HG02610 (cell line): ENCODE results near the gene SLC36A3.
"Not testable (repeated sequence)": the region's sequence is repeated elsewhere in the genome, so short reads cannot be mapped to it uniquely, and the experiment has no call there.

ENCODE experiments used
- ATAC-seq: cut with Tn5 transposase; IDR thresholded peaks from one replicate; pipeline ENCODE4 v1.9.1; 2021; ENCODE audit warnings: mild to moderate bottlenecking, moderate library complexity; ENCODE audit not compliant: unreplicated experiment

Gene SLC36A3

DNA sequence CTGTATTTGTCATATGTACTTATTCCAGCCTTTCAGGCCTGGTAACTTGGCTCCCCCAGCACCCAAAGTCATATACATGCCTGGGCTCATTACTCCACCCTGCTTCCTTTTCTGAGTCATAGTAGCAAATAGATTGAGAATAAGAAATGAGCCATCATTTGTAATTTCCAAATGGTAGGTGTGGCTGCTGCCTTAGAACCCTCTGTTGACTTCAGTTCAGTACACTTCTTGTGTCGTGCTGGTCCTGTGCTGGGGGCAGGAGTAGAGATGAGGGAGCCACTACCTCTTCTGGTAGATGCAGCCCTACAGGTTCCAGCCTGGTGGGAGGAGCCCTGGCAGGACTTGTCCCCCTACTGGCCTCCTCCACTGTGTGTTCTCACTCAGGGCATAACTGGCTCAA is 39.5 kb downstream of the SLC36A3 start:
- ATAC-seq, result peak; percentile 91

DNA sequence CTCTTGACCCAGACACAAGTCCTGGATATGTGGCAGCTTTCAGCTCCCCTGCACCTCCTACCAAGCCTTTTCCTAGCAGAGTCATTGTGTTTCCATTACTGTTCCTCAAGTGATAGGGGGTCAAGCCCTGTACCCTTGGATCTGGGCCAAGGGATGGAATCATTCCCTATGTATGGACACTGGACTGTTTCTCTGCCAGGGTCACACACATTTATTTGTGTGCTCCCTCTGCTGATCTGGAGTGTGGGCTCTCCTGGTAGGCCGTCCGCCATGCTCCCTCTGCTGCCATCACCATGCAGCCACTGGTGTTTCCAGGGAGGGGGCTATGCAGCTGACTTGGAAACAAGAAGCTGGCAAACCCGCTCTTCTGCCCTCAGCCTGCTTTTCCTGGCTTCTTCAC is 41.0 kb downstream of the SLC36A3 start:
- no peak for ATAC-seq

DNA sequence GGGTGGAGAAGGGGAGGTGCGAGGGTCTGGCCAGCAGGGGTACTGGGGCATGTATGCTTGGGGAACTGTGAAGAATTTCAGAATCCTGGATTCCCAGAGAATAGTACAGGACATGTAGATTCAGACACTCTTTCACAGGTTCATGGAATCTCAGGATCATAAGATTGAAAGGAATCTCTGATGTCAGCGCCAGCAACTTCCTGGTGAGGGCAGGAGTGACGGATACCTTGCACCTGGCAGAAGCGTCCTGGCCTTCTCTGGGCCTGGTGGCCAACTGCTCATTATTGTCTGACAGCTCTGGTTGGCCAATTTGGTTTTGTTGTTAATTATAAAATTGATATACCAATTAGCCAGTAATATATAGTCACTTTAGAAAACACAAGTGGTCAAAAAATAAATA is 43.6 kb downstream of the SLC36A3 start:
- ATAC-seq, result no peak

DNA sequence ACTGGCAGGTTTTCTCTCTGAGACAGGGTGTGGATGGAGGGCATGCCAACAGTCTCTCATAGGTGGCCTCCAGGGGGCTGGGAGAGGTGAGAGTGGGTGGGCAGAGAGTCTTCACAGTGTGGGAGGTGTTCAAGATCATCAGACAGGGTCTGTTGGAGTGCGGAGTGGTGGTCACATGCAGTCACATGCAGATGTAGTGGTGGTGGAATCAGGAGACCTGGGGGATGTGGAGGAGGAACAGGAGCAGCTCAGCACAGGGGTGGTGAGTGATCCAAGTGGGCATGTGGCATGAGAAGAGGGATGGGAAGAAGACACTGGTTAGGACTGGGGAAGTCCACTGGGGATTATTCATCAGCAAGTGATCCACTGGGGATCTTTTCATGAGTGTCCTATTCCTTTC is 44.8 kb downstream of the SLC36A3 start:
- no peak for ATAC-seq

DNA sequence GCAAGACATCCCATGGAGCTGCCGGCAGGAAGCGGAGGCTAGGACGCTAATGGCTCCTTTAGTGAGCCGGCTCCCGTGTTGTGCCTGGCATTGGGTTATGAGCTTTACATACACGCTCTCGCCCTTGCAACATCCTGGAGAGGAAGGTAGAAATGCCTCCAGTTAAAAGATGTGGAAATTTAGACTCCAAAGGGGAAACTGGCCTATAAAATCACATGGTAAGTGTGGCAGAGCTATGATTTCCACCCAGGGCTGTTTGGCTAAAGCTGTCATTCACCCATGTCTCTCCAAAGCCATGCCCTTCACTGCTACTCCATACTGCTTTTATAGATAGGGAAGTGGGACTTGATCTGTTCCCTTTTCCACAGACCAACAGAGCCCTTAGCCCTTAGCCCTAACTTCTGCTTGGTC is 45.4 kb downstream of the SLC36A3 start:
- ATAC-seq, result no peak

DNA sequence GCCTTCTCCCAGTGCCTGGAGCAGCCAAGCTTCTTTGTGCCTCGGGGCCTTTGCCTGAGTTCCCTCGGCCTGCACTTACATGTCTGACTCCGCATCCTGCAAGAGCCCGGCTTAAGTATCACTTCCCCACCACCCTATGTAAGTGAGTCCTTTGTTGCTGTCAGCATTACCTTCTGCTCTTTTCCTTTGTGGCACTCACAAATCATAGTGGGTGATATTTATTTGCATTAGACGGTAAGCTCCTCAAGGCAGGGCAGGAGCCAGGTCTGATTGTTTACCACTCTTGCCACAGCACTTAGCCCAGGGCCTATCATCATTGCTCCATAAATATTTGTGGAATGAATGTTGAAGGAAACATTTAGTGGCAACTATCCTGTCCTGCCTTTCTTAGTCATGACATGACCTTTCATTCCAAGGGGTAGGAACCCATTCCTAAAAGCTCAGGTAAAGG is 45.8 kb downstream of the SLC36A3 start:
- peak; percentile 25 for ATAC-seq

DNA sequence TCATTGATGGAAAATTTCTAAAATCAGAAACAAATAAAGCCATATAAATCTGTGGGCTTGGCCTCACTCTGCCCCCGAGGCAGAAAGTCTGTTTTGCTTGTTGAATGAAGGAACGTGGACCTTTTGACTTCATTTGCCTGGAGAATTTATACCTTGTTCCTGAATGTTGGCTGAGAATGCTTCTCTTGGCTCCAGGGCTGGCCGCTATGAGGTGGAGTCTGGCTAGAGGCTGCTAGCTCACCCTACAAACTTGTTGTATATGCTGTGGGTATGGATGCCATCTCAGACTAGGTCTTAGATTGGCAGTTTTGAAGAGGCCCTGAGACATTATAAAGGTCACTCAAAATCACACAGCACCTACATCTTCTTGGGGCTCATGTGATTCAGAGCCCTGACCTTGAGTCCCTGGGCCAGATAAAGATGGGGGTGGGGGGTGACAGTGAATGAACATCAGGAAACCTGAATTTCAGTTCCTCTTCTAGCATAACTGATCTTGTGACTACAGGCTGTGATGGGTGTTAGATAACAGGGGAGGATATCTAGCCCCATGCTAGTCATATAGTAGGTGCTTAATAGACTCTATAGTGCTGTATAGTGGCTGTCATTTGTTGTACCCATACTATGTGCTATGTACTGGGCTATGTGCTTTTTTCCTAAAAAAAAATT is 47.8 kb downstream of the SLC36A3 start:
- ATAC-seq, result peak; percentile 38

DNA sequence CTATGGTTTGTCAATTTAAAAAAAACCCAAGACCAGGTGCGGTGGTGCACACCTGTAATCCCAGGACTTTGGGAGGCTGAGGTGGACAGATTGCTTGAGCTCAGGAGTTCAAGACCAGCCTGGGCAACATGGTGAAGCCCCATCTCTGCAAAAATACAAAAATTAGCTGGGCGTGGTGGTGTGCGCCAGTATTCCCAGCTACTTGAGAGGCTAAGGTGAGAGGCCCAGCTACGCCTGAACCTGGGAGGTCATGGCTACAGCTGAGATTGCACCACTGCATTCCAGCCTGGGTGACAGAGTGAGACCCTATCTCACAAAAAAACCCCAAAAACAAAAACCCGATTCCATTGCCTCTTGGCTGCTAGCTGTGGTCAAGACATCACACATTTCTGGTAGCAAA is 48.6 kb downstream of the SLC36A3 start:
- ATAC-seq, result not testable (repeated sequence)

DNA sequence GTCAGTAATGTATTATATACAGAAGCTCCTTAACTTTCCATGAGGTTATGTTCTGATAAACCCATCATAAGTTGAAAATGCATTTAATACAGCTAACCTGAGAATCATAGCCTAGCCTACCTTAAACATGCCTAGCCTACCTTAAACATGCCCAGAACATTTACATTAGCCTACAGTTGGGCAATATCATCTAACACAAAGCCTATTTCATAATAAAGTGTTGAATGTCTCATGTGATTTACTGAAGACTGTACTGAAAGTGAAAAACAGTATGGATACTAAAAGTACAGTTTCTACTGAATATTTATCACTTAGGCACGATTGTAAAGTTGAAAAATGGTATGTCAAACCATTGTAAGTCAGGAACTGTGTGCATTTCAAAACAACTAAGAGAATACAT is 49.0 kb downstream of the SLC36A3 start:
- no peak for ATAC-seq

DNA sequence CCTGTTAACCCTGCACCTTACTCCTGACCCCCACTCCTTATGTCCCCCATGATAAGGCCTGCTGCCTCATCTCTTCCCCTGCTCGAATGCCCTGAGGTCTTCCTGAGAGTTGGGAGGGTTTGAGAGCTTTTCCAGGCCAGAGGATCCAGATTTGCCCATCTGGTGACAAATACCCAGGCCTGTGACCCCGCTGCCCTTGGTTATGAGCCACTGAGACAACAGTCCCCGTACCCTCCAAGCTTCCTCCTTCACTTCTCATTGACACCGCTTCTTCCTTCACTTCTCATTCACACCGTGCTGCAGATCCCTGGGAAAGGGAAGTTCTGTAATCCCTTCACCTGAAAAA is 50.0 kb downstream of the SLC36A3 start:
- no peak for ATAC-seq

DNA sequence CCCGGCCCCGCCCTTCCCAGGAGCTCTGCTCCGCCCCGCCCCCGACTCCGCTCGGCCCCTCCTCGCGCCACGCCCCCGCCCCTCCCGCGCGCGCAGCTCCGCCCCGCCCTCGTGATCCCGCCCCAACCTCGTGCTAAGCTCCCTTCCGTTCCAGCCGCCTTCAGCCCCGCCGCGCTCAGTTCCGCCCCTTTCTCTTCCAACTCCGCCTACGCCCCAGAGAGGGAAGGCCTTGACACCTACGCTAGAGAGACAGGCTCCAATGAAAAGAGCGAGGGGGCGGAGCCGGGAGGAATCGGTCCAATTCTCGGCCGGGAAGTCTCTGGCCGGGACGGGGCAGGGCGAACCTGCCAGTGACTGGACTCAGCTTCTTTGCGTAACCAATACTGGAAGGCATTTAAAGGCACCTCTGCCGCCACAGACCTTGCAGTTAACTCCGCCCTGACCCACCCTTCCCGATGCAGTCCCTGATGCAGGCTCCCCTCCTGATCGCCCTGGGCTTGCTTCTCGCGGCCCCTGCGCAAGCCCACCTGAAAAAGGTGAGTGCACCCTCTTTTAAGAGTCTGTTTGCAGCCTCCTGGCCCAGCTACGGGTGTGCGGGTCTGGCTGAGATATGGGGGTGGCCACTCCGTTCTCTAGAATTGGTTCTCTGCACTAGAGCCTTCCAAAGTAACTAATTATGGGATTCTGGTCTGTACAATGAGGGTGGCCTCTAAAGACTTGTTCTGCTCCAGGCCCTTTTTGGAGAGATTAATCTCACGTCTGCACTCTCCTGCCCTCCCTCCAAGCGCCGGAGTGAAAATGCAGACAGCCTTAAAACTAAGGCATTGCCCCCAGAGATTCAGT is 50.6 kb downstream of the SLC36A3 start, which contains the start of gene GM2A:
TSS of gene GM2A (plus strand) at position 424 of the 843 bp plus-strand sequence. CDS start at position 456, 32 bp downstream.
- ATAC-seq, result peak; percentile 84

DNA sequence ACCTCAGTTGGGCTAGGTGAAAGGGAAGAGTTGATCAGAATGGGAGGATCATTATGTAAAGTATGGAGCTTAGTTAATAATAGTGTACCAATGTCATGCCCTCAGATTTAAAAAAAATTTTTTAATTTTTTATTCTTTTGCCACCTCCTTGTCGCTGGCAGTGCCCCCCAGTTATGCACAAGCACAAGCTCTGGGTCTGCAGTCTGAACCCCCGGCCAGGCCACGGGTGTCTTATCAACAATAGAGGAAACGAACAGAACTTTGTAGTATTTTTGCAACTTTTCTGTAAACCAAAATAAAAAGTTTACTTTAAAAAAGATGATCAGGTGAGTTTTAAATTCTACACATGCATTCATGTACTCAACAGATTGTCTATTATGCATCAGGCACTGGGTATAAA is 51.9 kb downstream of the SLC36A3 start:
- no peak for ATAC-seq

DNA sequence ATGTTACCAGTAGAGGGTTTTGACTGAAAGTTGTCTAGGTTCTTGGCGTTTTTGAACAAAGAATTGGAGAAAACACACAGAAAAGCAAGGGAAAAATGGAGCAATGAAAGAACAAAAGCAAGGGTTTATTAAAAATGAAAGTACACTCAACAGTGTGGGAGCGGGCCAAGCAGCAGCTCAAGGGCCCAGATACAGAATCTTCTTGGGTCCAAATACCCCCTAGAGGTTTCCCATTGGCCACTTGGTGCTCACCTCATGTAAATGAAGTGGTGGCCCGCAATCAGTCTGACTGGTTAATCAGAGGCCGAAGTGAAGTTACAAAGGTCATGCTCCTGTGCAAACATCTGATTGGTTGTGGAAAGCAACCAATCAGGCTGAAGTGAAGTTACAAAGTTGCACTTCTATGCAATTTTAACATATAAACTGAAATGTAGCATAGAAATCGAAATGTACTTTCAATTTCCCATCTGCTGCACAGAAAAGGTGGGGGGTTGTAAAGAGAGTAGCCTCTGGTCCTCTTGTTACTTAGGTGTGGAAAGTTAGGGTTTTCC is 52.5 kb downstream of the SLC36A3 start:
- no peak for ATAC-seq

DNA sequence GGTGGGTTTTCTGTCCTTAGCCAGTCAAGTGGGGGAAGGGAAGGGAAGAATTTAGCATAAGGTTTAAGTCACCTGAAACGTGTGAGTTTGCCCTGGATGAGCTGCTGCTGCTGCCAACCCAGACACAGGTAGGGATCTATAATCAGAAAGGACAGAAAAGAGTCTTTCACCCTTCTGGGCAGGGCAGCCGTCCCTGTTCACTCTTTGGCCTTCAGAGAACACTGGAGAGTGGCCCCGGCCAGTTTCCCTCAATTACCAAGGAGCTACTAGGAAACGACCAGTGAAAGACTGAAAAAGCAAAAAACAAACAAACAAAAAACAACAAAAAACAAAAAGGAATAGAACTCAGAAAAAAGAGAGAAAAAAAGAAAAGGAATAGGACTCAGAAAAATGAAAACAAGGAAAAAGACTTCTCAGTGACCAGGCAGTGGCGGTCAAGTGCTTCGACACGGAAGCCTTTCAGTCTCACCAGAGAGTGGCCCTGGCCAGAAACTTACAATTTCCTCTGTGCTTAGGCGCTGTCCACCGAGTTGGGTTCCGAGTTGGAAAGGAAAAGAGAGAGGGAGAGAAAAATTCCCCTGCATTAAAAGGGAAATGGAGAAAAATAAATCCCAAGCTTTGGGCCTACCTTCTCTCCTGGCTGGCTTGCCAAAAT is 53.1 kb downstream of the SLC36A3 start:
- ATAC-seq, result no peak

DNA sequence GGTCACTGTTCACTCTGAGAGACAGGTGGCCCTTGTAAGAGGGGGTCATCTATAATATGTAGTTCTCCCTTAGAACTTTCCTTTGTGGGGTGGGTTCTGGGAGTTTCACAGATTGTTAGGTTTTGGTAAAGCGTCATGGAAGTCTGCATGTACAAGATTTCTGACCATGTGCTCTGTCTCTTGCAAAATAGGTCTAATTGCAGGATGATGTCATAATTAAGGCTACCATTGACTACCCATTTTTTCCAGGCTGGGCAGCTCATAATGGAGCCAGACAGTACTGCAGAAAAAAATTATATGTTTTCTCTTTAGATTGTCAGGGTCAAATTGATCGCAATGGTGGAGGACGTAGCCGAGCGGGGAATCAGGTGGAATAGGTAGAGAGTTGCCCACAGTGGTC is 54.3 kb downstream of the SLC36A3 start:
- no peak for ATAC-seq

DNA sequence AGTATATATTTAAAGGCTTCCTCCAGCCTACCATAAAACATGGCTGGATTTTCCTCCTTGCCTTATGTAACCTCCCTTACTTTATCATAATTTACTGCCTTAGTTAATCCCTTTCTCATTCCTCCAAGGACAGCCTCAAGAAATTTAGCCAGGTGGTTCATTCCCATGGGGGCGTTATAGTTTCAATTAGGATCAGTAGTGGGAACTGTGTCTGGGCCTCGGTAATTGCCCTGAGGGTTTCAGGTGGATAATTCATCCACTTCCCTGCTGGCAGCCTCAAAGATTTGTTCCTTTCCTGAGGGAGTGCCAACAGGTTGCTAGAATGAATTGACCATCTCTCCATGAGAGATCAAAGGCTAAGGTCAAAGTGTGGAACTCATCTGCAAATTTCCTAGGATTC is 54.9 kb downstream of the SLC36A3 start:
- ATAC-seq, result no peak

DNA sequence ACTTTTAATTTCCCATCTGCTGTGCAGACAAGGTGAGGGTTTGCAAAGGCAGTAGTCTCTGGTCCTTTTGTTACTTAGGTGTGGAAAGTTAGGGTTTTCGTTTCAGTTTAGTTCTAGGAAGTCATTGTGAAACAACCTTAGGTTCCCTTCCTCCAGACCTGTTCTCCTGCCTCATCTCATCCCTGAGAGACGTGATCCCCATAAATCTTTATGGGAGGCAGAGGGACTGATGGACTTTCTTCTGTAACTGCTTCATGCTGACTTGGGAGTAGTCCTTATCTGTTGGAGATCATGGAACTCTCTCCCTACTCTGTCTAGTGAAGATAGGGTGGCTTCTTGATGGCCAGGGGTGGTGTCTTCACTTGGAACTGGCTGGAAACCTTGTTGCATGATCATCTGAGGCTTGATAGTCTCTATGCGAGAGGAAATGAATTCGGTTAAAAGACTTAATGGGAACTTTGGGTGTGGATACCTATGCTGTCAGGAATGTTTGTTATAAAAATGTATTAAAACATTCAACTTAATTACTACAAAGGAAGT is 57.8 kb downstream of the SLC36A3 start:
- no peak for ATAC-seq

DNA sequence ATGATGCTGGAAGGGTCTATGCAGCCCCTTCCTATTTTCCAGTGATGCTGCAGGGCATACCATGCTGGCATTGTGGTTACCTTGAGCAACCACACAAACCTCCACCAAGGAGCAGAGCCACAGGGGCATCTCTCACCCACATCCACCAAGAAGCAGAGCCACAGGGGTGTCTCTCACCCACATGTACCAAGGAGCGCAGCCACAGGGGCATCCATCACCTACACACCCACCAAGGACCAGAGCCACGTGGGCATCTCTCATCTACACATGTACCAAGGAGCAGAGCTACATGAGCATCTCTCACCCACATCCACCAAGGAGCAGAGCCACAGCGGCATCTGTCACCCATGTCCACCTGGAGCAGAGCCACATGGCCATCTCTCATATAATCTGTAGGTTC is 59.4 kb downstream of the SLC36A3 start:
- ATAC-seq, result no peak

DNA sequence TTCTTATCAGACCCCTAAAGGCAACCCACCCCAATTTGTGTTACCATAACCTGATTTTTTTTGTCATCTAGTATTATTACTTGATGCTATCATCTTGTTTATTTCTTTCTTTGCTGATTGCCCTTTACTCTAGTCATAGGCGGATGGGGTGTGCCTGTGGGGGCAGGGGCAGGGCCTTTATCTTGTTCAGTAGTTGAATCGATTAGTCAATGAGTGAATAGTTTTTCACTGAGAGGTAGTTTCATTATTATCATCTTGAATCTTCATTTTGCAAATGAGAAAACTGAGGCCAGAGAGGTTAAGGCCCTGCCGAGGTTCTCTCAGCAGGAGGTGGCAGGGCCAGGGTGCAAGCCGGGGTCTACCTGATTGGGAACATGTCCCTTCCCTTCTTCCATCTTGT is 60.0 kb downstream of the SLC36A3 start:
- no peak for ATAC-seq

DNA sequence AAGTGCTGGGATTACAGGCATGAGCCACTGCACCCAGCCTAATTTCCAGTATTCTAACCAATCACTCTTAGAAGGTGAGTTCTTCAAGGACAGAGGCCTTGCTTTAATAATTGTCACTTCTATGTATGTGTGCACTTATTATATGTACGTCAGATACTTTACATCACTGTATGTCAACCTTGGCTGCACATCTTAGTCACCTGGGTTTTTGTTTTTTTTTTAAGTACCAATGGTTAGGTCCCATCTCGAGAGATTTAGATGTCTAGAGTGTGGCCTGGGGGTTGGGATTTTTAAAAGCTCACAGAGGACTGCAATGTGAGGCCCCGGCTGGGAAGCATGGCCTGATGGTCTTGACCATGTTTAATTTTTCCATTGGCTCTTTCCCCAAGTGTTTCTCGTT is 60.4 kb downstream of the SLC36A3 start:
- ATAC-seq, result no peak

DNA sequence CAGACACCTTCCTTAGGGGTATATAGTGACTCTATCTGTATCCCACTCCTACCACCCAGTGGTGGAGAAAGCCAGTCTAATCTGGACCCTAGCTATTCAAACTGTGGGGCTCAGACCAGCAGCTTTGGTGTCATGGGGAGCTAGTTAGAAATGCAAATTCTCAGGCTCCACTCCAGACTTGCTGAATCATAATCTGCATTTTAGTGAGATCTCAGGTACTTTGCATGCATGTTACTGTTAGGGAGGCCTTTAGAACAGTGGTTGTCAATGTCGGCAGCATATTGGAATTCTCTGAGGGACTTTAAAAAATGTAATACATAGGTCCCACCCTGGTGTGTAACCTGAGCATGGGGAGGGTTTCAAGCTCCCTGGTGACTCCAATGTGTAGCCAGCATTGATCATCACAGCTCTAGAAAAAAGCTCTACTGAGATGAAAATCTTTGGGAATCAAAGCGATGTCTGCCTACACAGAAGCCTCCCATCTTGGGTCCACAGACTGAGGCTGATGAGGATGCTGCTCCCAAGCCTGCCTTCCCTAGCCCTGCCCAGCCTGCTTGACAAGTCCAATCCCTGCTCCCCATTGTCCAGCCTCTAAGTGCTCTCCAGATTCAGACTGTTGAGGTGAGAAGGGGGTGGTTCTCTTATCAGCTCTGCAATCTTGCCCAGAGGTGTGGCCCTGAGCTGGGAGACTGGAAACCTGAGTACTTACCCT is 62.5 kb downstream of the SLC36A3 start:
- ATAC-seq, result peak; percentile 48
